DMS114 treated with DMSO at 0.1 percent for 48 hours (cell line): ENCODE data around the gene GJD4.
A peak's percentile ranks its signal among the peaks of the same experiment; 100 is the strongest.

Experiments used
- DNase-seq: peaks from one replicate; lab custom pipeline; 2025; ENCODE audit not compliant: unreplicated experiment; lab: John Stamatoyannopoulos, UW

GJD4 gene

GRCh38 chr10:35613597-35614226, 8.6 kb downstream of the GJD4 start:
- DNase-seq: peak; percentile 64

GRCh38 chr10:35614312-35614711, 9.2 kb downstream of the GJD4 start:
- no peak for DNase-seq

GRCh38 chr10:35626971-35627507, 21.9 kb downstream of the GJD4 start:
- no peak for DNase-seq

GRCh38 chr10:35631404-35631803, 26.3 kb downstream of the GJD4 start:
- DNase-seq: no peak

- DNase-seq: no peak
Measured at GRCh38 chr10:35632027-35632426, 26.9 kb downstream of the GJD4 start.

GRCh38 chr10:35633006-35633980, 28.2 kb downstream of the GJD4 start:
- DNase-seq: no peak

- peak; percentile 94 for DNase-seq
Measured at GRCh38 chr10:35635576-35635975, 30.4 kb downstream of the GJD4 start.

- peak; percentile 71 for DNase-seq
Measured at GRCh38 chr10:35636956-35637355, 31.8 kb downstream of the GJD4 start.

- peak; percentile 62 for DNase-seq
Measured at GRCh38 chr10:35637462-35637861, 32.3 kb downstream of the GJD4 start.

- DNase-seq: peak; percentile 36
Measured at GRCh38 chr10:35638101-35638500, 33.0 kb downstream of the GJD4 start.

- DNase-seq: peak; percentile 33
Measured at GRCh38 chr10:35639021-35639727, 34.0 kb downstream of the GJD4 start.

- DNase-seq: peak; percentile 34
Measured at GRCh38 chr10:35639728-35640401, 34.7 kb downstream of the GJD4 start.

- peak; percentile 31 for DNase-seq
Measured at GRCh38 chr10:35640474-35640873, 35.3 kb downstream of the GJD4 start.

GRCh38 chr10:35640951-35641675, 36.0 kb downstream of the GJD4 start:
- DNase-seq: peak; percentile 66

GRCh38 chr10:35641676-35642034, 36.5 kb downstream of the GJD4 start:
- DNase-seq: peak; percentile 44

GRCh38 chr10:35642035-35642792, 37.1 kb downstream of the GJD4 start, which contains the start of gene FZD8:
FZD8 (minus strand) TSS chr10:35642296; CDS start chr10:35641429, 867 bp downstream.
- peak; percentile 91 for DNase-seq

- DNase-seq: no peak
Measured at GRCh38 chr10:35642793-35643114, 37.6 kb downstream of the GJD4 start.

GRCh38 chr10:35643151-35644049, 38.3 kb downstream of the GJD4 start:
- DNase-seq: peak; percentile 64
